ENCODE data around the gene NR3C2. TPM values are rescaled to one million over a fixed set of nuclear protein-coding genes. Genes with fewer than 3 reads are reported as not detected.

The NR3C2 gene
- total RNA-seq, 2 donors from 2014 or later = 0.44 to 0.82 TPM

DNA sequence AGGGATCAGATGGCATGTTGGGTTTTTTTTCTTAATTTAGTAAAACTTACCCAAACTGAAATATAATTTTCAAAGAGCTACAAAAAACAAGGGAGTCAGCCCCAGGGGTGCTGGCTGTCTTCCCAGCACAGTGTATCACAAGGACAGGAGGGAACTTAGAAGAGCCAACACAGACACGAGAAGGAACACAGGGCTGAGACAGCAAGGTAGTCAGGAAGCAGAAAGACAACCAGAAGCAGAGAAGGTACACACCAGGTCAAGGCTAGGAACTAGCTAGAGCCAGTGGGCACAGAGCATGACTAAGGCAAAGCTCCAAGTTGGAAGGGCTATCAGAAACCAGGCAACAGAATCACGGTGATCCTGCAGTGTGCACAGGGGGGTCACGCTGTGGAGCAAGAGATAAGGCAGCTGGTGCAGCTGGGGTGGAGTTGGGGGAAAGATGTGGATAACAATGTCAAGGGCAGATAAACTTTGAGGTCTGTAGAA is 168.7 kb downstream of the NR3C2 start:
- no peak for TF ChIP-seq CTCF (conservative IDR thresholded peaks at IDR 0.05)
- H3K27ac Mint-ChIP-seq = peak overlapping the region; percentile 20

GRCh38 chr4:148271166-148271565 is 171.0 kb downstream of the NR3C2 start:
- Mint-ChIP-seq H3K4me3 (no peak overlapping the region), H3K4me1 (peaks cover 6% of the 10 kb centered on the region), H3K9me3 (no peaks in the 10 kb centered on the region), H3K36me3 (ENCODE audit: low read depth) (no peaks in the 10 kb centered on the region), H3K27me3 (ENCODE audit: insufficient read depth) (no peaks in the 10 kb centered on the region), H3K27ac (no peak overlapping the region)
- DNase-seq = no peak
- Histone ChIP-seq H3K9ac (ENCODE audit: extremely low read depth, low read length, poor library complexity, severe bottlenecking) (no peak overlapping the region), H3K27ac (ENCODE audit: low read depth, low read length) (no peak overlapping the region), H3K27me3 (ENCODE audit: control insufficient read depth, insufficient read depth, low read length, poor library complexity, severe bottlenecking) (no peaks in the 10 kb centered on the region), H3K36me3 (ENCODE audit: control insufficient read depth, insufficient read depth, low read length) (no peaks in the 10 kb centered on the region), H3K4me3 (ENCODE audit: low read length) (no peak overlapping the region), H3K9me3 (ENCODE audit: control insufficient read depth, low read length) (no peaks in the 10 kb centered on the region), H3K4me1 (ENCODE audit: control insufficient read depth, insufficient read depth, low read length) (no peaks in the 10 kb centered on the region)
- TF ChIP-seq CTCF (conservative IDR thresholded peaks at IDR 0.05) = no peak
- WGBS, 2 experiments (ENCODE audit: insufficient coverage in 1 of 2, insufficient read length in 1 of 2) = 92 to 100% methylated on average over 2 of the region's 3 CpGs

More for the DNA sequence above, 168.7 kb downstream of the NR3C2 start:
- DNase-seq = peak; percentile 62
- Histone ChIP-seq H3K27me3 (ENCODE audit: control insufficient read depth, insufficient read depth, low read length, poor library complexity, severe bottlenecking) (no peaks in the 10 kb centered on the region), H3K4me1 (ENCODE audit: control insufficient read depth, insufficient read depth, low read length) (no peaks in the 10 kb centered on the region), H3K36me3 (ENCODE audit: control insufficient read depth, insufficient read depth, low read length) (no peaks in the 10 kb centered on the region), H3K4me3 (ENCODE audit: low read length) (no peak overlapping the region), H3K9me3 (ENCODE audit: control insufficient read depth, low read length) (no peaks in the 10 kb centered on the region), H3K27ac (ENCODE audit: low read depth, low read length) (no peak overlapping the region), H3K9ac (ENCODE audit: extremely low read depth, low read length, poor library complexity, severe bottlenecking) (no peak overlapping the region)
- H3K4me1 Mint-ChIP-seq = peaks cover 6% of the 10 kb centered on the region
- no peak overlapping the region for H3K4me3 Mint-ChIP-seq
- no peaks in the 10 kb centered on the region for H3K27me3 Mint-ChIP-seq (ENCODE audit: insufficient read depth)
- WGBS, 2 experiments (ENCODE audit: insufficient coverage in 1 of 2, insufficient read length in 1 of 2) = 76 to 82% methylated on average over 2 to 3 of the region's 3 CpGs
- no peaks in the 10 kb centered on the region for H3K9me3 Mint-ChIP-seq
- H3K36me3 Mint-ChIP-seq (ENCODE audit: low read depth) = no peaks in the 10 kb centered on the region

- Histone ChIP-seq H3K4me3 (ENCODE audit: low read length) (no peak overlapping the region), H3K4me1 (ENCODE audit: control insufficient read depth, insufficient read depth, low read length) (no peaks in the 10 kb centered on the region), H3K27me3 (ENCODE audit: control insufficient read depth, insufficient read depth, low read length, poor library complexity, severe bottlenecking) (no peaks in the 10 kb centered on the region), H3K36me3 (ENCODE audit: control insufficient read depth, insufficient read depth, low read length) (no peaks in the 10 kb centered on the region), H3K27ac (ENCODE audit: low read depth, low read length) (no peak overlapping the region), H3K9me3 (ENCODE audit: control insufficient read depth, low read length) (no peaks in the 10 kb centered on the region), H3K9ac (ENCODE audit: extremely low read depth, low read length, poor library complexity, severe bottlenecking) (no peak overlapping the region)
- peaks cover 6% of the 10 kb centered on the region for H3K4me1 Mint-ChIP-seq
- no peaks in the 10 kb centered on the region for H3K9me3 Mint-ChIP-seq
- 33 to 53% methylated on average over 1 of the region's 1 CpG for WGBS, 2 experiments (ENCODE audit: insufficient coverage in 1 of 2, insufficient read length in 1 of 2)
- H3K27me3 Mint-ChIP-seq (ENCODE audit: insufficient read depth) = no peaks in the 10 kb centered on the region
- no peak for TF ChIP-seq CTCF (conservative IDR thresholded peaks at IDR 0.05)
- no peak for DNase-seq
- H3K27ac Mint-ChIP-seq = no peak overlapping the region
- H3K36me3 Mint-ChIP-seq (ENCODE audit: low read depth) = no peaks in the 10 kb centered on the region
- no peak overlapping the region for H3K4me3 Mint-ChIP-seq
These were observed 171.6 kb downstream of the NR3C2 start for GRCh38 chr4:148270630-148271029.
